ENCODE data around the gene FGG.

The FGG gene

DNA sequence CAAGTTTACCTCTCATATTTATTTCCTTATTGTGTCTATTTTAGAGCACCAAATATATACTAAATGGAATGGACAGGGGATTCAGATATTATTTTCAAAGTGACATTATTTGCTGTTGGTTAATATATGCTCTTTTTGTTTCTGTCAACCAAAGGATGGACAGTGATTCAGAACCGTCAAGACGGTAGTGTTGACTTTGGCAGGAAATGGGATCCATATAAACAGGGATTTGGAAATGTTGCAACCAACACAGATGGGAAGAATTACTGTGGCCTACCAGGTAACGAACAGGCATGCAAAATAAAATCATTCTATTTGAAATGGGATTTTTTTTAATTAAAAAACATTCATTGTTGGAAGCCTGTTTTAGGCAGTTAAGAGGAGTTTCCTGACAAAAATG, 43.4 kb downstream of the FGG start:
- TF ChIP-seq TAF1 (IDR thresholded peaks at IDR 0.05; ENCODE audit: borderline replicate concordance, insufficient read depth, low read length) (no peak), FOXP2 (optimal IDR thresholded peaks at IDR 0.05; ENCODE audit: borderline replicate concordance, extremely low read depth, extremely low read length, insufficient read depth) (no peak), SIN3A (IDR thresholded peaks at IDR 0.05; ENCODE audit: borderline replicate concordance, insufficient read depth, low read length) (no peak), POLR2AphosphoS5 (IDR thresholded peaks at IDR 0.05; ENCODE audit: low read depth, low read length) (no peak)
- TF ChIP-seq, protein P1, sequence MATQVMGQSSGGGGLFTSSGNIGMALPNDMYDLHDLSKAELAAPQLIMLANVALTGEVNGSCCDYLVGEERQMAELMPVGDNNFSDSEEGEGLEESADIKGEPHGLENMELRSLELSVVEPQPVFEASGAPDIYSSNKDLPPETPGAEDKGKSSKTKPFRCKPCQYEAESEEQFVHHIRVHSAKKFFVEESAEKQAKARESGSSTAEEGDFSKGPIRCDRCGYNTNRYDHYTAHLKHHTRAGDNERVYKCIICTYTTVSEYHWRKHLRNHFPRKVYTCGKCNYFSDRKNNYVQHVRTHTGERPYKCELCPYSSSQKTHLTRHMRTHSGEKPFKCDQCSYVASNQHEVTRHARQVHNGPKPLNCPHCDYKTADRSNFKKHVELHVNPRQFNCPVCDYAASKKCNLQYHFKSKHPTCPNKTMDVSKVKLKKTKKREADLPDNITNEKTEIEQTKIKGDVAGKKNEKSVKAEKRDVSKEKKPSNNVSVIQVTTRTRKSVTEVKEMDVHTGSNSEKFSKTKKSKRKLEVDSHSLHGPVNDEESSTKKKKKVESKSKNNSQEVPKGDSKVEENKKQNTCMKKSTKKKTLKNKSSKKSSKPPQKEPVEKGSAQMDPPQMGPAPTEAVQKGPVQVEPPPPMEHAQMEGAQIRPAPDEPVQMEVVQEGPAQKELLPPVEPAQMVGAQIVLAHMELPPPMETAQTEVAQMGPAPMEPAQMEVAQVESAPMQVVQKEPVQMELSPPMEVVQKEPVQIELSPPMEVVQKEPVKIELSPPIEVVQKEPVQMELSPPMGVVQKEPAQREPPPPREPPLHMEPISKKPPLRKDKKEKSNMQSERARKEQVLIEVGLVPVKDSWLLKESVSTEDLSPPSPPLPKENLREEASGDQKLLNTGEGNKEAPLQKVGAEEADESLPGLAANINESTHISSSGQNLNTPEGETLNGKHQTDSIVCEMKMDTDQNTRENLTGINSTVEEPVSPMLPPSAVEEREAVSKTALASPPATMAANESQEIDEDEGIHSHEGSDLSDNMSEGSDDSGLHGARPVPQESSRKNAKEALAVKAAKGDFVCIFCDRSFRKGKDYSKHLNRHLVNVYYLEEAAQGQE (IDR thresholded peaks at IDR 0.05; ENCODE audit: insufficient read depth in 1 of 2, low read depth in 2 of 2, low read length in 2 of 2) = no peak

- TF ChIP-seq POLR2AphosphoS5 (IDR thresholded peaks at IDR 0.05; ENCODE audit: low read depth, low read length) (no peak), TAF1 (IDR thresholded peaks at IDR 0.05; ENCODE audit: borderline replicate concordance, insufficient read depth, low read length) (no peak), SIN3A (IDR thresholded peaks at IDR 0.05; ENCODE audit: borderline replicate concordance, insufficient read depth, low read length) (no peak), FOXP2 (optimal IDR thresholded peaks at IDR 0.05; ENCODE audit: borderline replicate concordance, extremely low read depth, extremely low read length, insufficient read depth) (no peak)
- TF ChIP-seq, protein P1 (IDR thresholded peaks at IDR 0.05; ENCODE audit: insufficient read depth in 1 of 2, low read depth in 2 of 2, low read length in 2 of 2) = no peak
Measured at GRCh38 chr4:154566639-154567204, 45.7 kb downstream of the FGG start.

- TF ChIP-seq TAF1 (IDR thresholded peaks at IDR 0.05; ENCODE audit: borderline replicate concordance, insufficient read depth, low read length) = no peak
- TF ChIP-seq POLR2AphosphoS5 (IDR thresholded peaks at IDR 0.05; ENCODE audit: low read depth, low read length) = no peak
- TF ChIP-seq, protein P1 (IDR thresholded peaks at IDR 0.05; ENCODE audit: insufficient read depth in 1 of 2, low read depth in 2 of 2, low read length in 2 of 2) = no peak
- no peak for TF ChIP-seq SIN3A (IDR thresholded peaks at IDR 0.05; ENCODE audit: borderline replicate concordance, insufficient read depth, low read length)
- TF ChIP-seq FOXP2 (optimal IDR thresholded peaks at IDR 0.05; ENCODE audit: borderline replicate concordance, extremely low read depth, extremely low read length, insufficient read depth) = no peak
Measured at GRCh38 chr4:154565704-154566103, 46.8 kb downstream of the FGG start.

- TF ChIP-seq SIN3A (IDR thresholded peaks at IDR 0.05; ENCODE audit: borderline replicate concordance, insufficient read depth, low read length) (no peak), POLR2AphosphoS5 (IDR thresholded peaks at IDR 0.05; ENCODE audit: low read depth, low read length) (no peak), FOXP2 (optimal IDR thresholded peaks at IDR 0.05; ENCODE audit: borderline replicate concordance, extremely low read depth, extremely low read length, insufficient read depth) (no peak), TAF1 (IDR thresholded peaks at IDR 0.05; ENCODE audit: borderline replicate concordance, insufficient read depth, low read length) (no peak)
- TF ChIP-seq, protein P1 (IDR thresholded peaks at IDR 0.05; ENCODE audit: insufficient read depth in 1 of 2, low read depth in 2 of 2, low read length in 2 of 2) = no peak
Measured at GRCh38 chr4:154564311-154564710, 48.1 kb downstream of the FGG start.
